LNCAP (cell line): ENCODE data around the gene MDK.
A peak's percentile ranks its signal among the peaks of the same experiment; 100 is the strongest.

Experiments
- TF ChIP-seq, protein P1 (sequence below): fragments of 450-650 bp; IDR thresholded peaks from 2 replicates; pipeline ENCODE4 v1.5.1; 2017; ENCODE audit warnings: mild to moderate bottlenecking

MDK gene

DNA sequence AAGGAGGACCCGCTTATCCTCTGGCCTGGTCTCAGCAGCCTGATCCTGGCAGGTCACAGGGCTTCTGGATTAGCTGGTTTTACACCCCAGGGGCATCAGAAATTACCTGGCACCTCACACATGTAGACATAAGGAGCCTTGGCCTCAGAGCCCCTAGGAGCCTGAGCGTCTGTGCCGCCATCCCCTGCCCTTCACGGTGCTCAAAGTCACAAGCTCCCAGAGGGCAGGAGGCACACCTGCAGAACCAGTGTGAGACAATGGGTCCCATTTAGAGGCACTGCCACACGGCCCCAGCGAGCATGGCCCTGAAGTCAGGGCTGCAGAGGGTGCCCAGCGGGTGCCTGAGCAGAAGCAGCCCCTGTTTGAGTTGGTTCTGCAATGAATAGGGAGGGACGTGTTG lies 30.3 kb upstream of the MDK start:
- TF ChIP-seq, protein P1, sequence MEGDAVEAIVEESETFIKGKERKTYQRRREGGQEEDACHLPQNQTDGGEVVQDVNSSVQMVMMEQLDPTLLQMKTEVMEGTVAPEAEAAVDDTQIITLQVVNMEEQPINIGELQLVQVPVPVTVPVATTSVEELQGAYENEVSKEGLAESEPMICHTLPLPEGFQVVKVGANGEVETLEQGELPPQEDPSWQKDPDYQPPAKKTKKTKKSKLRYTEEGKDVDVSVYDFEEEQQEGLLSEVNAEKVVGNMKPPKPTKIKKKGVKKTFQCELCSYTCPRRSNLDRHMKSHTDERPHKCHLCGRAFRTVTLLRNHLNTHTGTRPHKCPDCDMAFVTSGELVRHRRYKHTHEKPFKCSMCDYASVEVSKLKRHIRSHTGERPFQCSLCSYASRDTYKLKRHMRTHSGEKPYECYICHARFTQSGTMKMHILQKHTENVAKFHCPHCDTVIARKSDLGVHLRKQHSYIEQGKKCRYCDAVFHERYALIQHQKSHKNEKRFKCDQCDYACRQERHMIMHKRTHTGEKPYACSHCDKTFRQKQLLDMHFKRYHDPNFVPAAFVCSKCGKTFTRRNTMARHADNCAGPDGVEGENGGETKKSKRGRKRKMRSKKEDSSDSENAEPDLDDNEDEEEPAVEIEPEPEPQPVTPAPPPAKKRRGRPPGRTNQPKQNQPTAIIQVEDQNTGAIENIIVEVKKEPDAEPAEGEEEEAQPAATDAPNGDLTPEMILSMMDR: no peak

GRCh38 chr11:46351606-46352005 lies 29.9 kb upstream of the MDK start:
- TF ChIP-seq, protein P1: no peak

- TF ChIP-seq, protein P1: peak; percentile 64
Measured at GRCh38 chr11:46352063-46352841, 29.2 kb upstream of the MDK start.

DNA sequence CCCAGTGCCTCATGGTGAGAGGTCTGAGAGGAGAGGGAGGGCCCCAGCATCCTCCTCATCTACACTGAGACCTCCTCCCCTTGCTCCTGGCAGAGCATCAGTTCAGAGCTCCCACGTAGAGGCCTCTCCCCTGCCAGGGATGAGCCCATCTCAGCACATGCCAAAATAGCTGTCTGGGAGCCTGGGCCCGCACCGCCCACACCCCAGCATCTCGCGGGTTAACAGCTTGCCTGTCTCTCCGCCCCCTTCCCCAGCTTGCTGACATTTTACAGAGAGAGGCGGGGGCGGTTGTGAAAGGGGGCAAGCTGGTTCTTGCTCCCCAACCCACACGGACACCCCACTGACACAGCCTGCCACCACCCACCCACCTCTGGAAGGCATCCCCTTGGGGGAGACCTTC lies 27.8 kb upstream of the MDK start:
- TF ChIP-seq, protein P1: no peak

DNA sequence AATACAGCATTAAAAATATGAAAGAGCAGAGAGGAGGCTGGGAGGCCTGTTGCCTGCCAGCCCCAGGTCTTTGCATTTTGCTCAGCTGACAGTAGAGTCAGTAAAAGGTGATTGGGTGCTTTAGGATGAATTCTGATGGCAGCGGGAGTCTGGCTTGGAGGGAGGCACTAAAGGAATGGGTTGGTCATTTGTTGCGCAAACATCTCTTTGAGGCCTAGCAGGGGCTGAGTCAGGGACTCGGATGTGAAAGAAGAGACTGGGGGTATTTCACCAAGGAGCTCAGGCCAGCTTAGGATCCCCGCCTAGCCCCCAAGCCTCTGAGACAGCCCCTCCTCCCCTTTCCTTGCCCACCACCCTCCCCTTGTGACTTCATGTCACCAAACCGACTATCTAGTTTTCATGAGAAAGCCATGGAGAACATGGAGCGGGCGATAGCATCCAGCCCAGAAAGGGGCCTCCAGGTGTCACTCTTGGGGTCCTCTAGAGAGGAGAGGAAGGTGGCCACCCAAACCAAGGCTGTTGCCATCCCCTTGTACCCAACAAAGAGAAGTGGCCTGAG lies 24.5 kb upstream of the MDK start:
- TF ChIP-seq, protein P1: no peak

DNA sequence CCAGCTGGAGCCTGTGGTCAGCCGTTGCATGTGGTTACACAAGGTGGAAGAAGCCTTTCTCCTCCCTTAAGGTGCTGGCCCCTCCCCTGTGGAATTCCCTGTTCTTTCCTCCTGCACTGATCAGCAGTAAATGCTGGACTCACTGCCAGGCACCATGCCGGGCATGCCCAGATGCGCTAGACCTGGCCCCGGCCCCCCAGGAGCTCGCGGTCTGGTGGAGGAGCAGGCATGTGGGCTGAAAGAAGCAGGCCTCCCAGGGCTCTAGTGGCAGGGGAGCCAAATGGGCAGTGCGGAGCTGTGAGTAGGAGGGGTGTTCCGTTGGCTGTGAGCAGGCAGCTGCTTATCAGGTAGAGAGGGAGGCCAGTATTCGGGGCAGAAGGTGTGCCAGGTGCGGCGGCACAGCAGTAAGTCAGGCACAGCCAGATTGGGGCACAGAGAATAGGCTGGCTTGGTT lies 24.0 kb upstream of the MDK start:
- TF ChIP-seq, protein P1: no peak

DNA sequence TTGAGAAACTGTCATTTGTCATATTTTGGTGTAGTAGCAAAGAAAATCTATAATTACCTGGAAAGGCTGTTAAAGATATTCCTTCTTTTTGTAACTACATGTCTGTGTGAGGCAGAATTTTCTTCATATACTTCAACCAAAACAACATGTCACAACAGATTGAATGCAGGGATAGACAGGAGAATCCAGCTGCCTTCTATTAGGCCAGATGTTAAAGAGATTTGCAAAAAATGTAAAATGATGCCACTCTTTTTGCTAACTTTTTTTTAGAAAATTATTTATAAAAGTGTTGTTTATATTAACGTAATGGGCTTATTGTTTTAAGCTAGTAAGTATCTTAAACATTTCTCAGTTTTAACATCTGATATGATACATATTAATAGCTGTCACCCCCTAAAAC lies 21.5 kb upstream of the MDK start:
- TF ChIP-seq, protein P1: no peak
